Measurements from ENCODE around the gene PLSCR2.
"Not testable (repeated sequence)": the region's sequence is repeated elsewhere in the genome, so short reads cannot be mapped to it uniquely, and the experiment has no call there.

The PLSCR2 gene

GRCh38 chr3:146485297-146485696 lies 15.9 kb upstream of the PLSCR2 start:
- no peak for DNase-seq (ENCODE audit: low spot score)

- no peak for DNase-seq (ENCODE audit: low spot score)
Measured at GRCh38 chr3:146476094-146476740, 6.9 kb upstream of the PLSCR2 start.

- not testable (repeated sequence) for DNase-seq (ENCODE audit: low spot score)
Measured at GRCh38 chr3:146474976-146475375, 5.6 kb upstream of the PLSCR2 start.

GRCh38 chr3:146473726-146474125 lies 4.4 kb upstream of the PLSCR2 start:
- DNase-seq (ENCODE audit: low spot score): no peak

- no peak for DNase-seq (ENCODE audit: low spot score)
Measured at GRCh38 chr3:146472611-146473010, 3.2 kb upstream of the PLSCR2 start.

- no peak for DNase-seq (ENCODE audit: low spot score)
Measured at GRCh38 chr3:146471012-146471411, 1.7 kb upstream of the PLSCR2 start.

GRCh38 chr3:146470425-146470990 lies 1.1 kb upstream of the PLSCR2 start:
- DNase-seq (ENCODE audit: low spot score): no peak

GRCh38 chr3:146468671-146469149 lies 651 bp downstream of the PLSCR2 start:
- no peak for DNase-seq (ENCODE audit: low spot score)

- no peak for DNase-seq (ENCODE audit: low spot score)
Measured at GRCh38 chr3:146468234-146468633, 1.1 kb downstream of the PLSCR2 start.

GRCh38 chr3:146466604-146467003 lies 2.8 kb downstream of the PLSCR2 start:
- no peak for DNase-seq (ENCODE audit: low spot score)

GRCh38 chr3:146465693-146466465 lies 3.5 kb downstream of the PLSCR2 start:
- no peak for DNase-seq (ENCODE audit: low spot score)

GRCh38 chr3:146464783-146465182 lies 4.6 kb downstream of the PLSCR2 start:
- no peak for DNase-seq (ENCODE audit: low spot score)

GRCh38 chr3:146464005-146464595 lies 5.3 kb downstream of the PLSCR2 start:
- no peak for DNase-seq (ENCODE audit: low spot score)

GRCh38 chr3:146454796-146455195 lies 14.6 kb downstream of the PLSCR2 start:
- DNase-seq (ENCODE audit: low spot score): no peak

GRCh38 chr3:146449613-146450012 lies 19.7 kb downstream of the PLSCR2 start:
- DNase-seq (ENCODE audit: low spot score): no peak

GRCh38 chr3:146449076-146449475 lies 20.3 kb downstream of the PLSCR2 start:
- no peak for DNase-seq (ENCODE audit: low spot score)

- DNase-seq (ENCODE audit: low spot score): no peak
Measured at GRCh38 chr3:146446026-146446425, 23.3 kb downstream of the PLSCR2 start.

- DNase-seq (ENCODE audit: low spot score): not testable (repeated sequence)
Measured at GRCh38 chr3:146440310-146440709, 29.1 kb downstream of the PLSCR2 start.

GRCh38 chr3:146432066-146432465 lies 37.3 kb downstream of the PLSCR2 start:
- no peak for DNase-seq (ENCODE audit: low spot score)

GRCh38 chr3:146431240-146431639 lies 38.1 kb downstream of the PLSCR2 start:
- no peak for DNase-seq (ENCODE audit: low spot score)

- no peak for DNase-seq (ENCODE audit: low spot score)
Measured at GRCh38 chr3:146425341-146425740, 44.0 kb downstream of the PLSCR2 start.

- DNase-seq (ENCODE audit: low spot score): no peak
Measured at GRCh38 chr3:146421819-146422759, 47.3 kb downstream of the PLSCR2 start.
